ENCODE data around the gene LAMTOR1.

DNA sequence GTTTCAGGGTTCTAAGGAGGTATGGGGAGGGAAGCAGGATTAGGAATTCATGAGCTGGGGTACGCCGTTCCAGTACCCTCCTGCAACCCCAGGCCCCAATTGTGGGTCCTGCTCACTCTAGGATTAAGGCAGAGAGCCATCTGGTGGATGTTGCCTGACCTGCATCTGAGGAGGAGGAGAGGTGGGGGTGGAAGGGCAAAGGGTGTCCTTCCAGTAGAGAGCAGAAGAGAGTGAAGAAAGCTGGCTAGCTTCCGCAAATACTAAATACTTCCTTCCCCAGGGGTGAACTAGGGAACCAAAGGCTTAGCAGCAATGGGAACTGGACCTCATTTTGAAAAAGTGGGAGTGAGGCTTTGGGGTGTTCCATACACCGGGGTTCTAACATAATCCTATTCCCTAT, 11.8 kb downstream of the LAMTOR1 start:
- TF ChIP-seq, protein P1, sequence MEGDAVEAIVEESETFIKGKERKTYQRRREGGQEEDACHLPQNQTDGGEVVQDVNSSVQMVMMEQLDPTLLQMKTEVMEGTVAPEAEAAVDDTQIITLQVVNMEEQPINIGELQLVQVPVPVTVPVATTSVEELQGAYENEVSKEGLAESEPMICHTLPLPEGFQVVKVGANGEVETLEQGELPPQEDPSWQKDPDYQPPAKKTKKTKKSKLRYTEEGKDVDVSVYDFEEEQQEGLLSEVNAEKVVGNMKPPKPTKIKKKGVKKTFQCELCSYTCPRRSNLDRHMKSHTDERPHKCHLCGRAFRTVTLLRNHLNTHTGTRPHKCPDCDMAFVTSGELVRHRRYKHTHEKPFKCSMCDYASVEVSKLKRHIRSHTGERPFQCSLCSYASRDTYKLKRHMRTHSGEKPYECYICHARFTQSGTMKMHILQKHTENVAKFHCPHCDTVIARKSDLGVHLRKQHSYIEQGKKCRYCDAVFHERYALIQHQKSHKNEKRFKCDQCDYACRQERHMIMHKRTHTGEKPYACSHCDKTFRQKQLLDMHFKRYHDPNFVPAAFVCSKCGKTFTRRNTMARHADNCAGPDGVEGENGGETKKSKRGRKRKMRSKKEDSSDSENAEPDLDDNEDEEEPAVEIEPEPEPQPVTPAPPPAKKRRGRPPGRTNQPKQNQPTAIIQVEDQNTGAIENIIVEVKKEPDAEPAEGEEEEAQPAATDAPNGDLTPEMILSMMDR (IDR thresholded peaks at IDR 0.05): peak; percentile 83 to 84
- TF ChIP-seq POLR2AphosphoS5 (IDR thresholded peaks at IDR 0.05): no peak
- TF ChIP-seq EP300 (IDR thresholded peaks at IDR 0.05): no peak

All from suprapubic skin (tissue), 4 donors.